Measurements from ENCODE around the gene UNC5C.

GRCh38 chr4:95500361-95500760 is 48.4 kb downstream of the UNC5C start:
- no peak for TF ChIP-seq POLR2A (IDR thresholded peaks at IDR 0.05)
- no peak for TF ChIP-seq POLR2AphosphoS5 (IDR thresholded peaks at IDR 0.05)
